Lower leg skin (tissue), 4 donors: ENCODE data around the gene FRAS1. TPM values are rescaled to one million over a fixed set of nuclear protein-coding genes. Genes with fewer than 3 reads are reported as not detected.

ENCODE experiments used
- DNase-seq, 2 donors: peaks; one replicate each; pipeline ENCODE4 v3.0.0-alpha.2; 2019; ENCODE audit warnings: low spot score in 2 of 2
- H3K4me3 ChIP-seq: fragments of 200-600 bp; sonication (generic); 2 replicates; pipeline ENCODE4 v1.5.1; 2017; ENCODE audit warnings: mild to moderate bottlenecking, low read depth; ENCODE audit not compliant: poor library complexity, severe bottlenecking
- POLR2A ChIP-seq, 2 donors: fragments of 450-650 bp; IDR thresholded peaks; one replicate each; pipeline ENCODE4 v1.6.1; 2016 to 2017; ENCODE audit warnings: antibody characterized with exemption in 2 of 2, mild to moderate bottlenecking in 1 of 2, moderate library complexity in 1 of 2
- WGBS, 2 donors: methylation state at CpG; one replicate each; pipeline ENCODE4 v1.1.5; 2018; 5-methylcytosine and 5-hydroxymethylcytosine counted together
- intact Hi-C: fragments of 100-400 bp; cut with DNase I; formaldehyde crosslinking; loops from one replicate; pipeline ENCODE4 v1.15.0; 2023; ENCODE audit warnings: low total_unique reads
- total RNA-seq, 4 donors: library from RNA; depleted of rRNA; stranded (reverse); fragments of >200 nt; gene quantifications; one replicate each; pipeline ENCODE4 v1.1.0, GENCODE V29; 2016
- TF ChIP-seq, protein P1 (sequence below), 3 donors: fragments of 450-650 bp; IDR thresholded peaks; one replicate each; pipeline ENCODE4 v1.5.1; 2016; ENCODE audit warnings: antibody characterized with exemption in 3 of 3, mild to moderate bottlenecking in 3 of 3, moderate library complexity in 2 of 3

The FRAS1 gene
- total RNA-seq, 4 donors from 2014 or later: 0.83 to 5.3 (median 3.0) TPM

DNA sequence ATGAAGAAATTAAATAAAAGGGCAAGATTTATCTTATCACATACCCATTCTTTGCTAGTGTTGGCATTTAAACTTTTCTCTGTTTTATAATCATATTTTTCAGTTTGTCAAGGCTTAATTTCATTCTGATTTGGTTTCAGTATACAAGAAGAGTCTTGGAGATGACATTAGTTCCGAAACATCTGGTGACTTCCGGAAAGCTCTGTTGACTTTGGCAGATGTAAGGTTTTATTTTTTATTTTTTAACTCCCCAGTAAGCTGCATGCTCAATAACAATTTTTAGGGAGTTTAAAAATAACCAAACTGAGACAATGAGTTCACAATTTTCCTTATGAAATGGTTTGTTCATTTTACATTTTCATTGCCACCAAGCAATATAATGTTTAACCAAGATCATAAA, 534.3 kb downstream of the FRAS1 start:
- no peak overlapping the region for H3K4me3 ChIP-seq
- DNase-seq: no peak
- intact Hi-C loops: no loop called here

DNA sequence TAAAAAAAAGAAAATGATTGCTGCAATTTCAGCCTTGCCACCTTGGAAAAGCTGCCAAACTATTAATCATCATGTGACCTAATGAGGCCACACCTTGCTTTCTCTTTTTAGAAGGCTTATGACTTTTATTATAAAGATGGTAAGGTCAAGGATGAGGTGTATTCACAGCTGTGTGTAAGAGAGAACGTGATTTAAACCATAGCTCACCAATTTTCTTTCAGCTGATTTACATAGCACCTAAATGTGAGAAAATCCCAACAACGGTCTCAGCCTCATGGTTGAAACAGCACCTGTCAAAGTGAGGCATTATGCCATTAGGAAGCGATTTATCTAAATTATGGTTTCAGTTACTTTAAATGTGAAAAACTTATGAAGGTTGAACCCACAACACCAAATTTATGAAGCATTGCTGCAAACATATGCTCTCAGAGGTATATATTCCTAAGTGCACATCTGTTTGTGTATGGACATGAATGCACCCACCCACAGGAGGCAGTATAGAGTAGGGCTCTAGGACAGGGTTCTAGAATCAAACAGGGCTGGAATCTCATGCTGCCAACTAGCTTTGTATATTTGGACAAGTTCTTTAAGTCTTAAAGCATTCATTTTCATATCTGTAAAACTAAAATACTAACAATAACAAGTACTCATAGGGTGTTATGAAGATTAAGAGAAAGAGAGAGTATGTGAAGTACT, 535.1 kb downstream of the FRAS1 start:
- 66 to 74% methylated on average over 3 of the region's 3 CpGs for WGBS, 2 donors
- H3K4me3 ChIP-seq: no peak overlapping the region
- TF ChIP-seq POLR2A (IDR thresholded peaks at IDR 0.05): no peak
- TF ChIP-seq, protein P1, sequence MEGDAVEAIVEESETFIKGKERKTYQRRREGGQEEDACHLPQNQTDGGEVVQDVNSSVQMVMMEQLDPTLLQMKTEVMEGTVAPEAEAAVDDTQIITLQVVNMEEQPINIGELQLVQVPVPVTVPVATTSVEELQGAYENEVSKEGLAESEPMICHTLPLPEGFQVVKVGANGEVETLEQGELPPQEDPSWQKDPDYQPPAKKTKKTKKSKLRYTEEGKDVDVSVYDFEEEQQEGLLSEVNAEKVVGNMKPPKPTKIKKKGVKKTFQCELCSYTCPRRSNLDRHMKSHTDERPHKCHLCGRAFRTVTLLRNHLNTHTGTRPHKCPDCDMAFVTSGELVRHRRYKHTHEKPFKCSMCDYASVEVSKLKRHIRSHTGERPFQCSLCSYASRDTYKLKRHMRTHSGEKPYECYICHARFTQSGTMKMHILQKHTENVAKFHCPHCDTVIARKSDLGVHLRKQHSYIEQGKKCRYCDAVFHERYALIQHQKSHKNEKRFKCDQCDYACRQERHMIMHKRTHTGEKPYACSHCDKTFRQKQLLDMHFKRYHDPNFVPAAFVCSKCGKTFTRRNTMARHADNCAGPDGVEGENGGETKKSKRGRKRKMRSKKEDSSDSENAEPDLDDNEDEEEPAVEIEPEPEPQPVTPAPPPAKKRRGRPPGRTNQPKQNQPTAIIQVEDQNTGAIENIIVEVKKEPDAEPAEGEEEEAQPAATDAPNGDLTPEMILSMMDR (IDR thresholded peaks at IDR 0.05): no peak
- DNase-seq: no peak
- intact Hi-C loops: no loop called here

More for the DNA sequence above, 534.3 kb downstream of the FRAS1 start:
- WGBS, 2 donors: 46 to 52% methylated on average over 2 of the region's 2 CpGs
- no peak for TF ChIP-seq POLR2A (IDR thresholded peaks at IDR 0.05)
- TF ChIP-seq, protein P1 (IDR thresholded peaks at IDR 0.05): no peak

Other genes starting within 250 kb of the FRAS1 start
- gene CNOT6L, start 238.0 kb upstream of the FRAS1 start, total RNA-seq: 10 to 100 TPM; 27.7 to 35.5 (median 33.0) TPM
- gene MRPL1, start 194.5 kb upstream of the FRAS1 start, total RNA-seq: 10 to 100 TPM; 12.8 to 28.2 (median 17.2) TPM